GM18502 (cell line): ENCODE measurements around the gene PDE9A.

Experiments
- ATAC-seq: cut with Tn5 transposase; IDR thresholded peaks from one replicate; pipeline ENCODE4 v1.9.1; 2021; ENCODE audit warnings: mild to moderate bottlenecking; ENCODE audit not compliant: unreplicated experiment, poor library complexity

The PDE9A gene

GRCh38 chr21:42640486-42640885 lies 12.9 kb upstream of the PDE9A start:
- ATAC-seq, result no peak

- no peak for ATAC-seq
Measured at GRCh38 chr21:42641311-42642218, 11.9 kb upstream of the PDE9A start.

DNA sequence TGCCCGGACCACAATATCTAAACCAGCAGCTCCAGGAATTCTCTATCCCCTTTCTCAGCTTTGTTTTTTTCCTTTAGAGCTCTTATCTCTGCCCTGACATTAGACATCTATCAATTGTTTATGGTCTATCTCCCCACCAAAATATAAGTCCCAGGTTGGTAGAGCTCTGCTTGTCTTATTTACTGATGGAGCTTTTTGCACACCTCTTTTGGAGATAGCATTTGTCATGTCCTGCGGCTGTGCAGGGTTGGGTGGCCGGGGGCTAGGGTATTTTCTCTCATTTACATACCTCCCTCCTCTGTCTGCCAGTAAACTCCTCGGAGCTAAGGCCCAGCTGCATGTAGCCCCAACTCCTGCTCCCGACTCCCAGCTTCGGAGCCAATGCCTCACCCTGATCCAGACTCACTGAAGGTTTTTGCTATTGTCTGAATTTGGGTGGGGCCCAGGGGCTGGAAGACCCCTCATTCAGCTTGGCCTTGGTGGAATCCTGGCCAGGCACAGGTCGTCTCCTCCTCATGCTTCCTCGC lies 11.1 kb upstream of the PDE9A start:
- ATAC-seq, result no peak

DNA sequence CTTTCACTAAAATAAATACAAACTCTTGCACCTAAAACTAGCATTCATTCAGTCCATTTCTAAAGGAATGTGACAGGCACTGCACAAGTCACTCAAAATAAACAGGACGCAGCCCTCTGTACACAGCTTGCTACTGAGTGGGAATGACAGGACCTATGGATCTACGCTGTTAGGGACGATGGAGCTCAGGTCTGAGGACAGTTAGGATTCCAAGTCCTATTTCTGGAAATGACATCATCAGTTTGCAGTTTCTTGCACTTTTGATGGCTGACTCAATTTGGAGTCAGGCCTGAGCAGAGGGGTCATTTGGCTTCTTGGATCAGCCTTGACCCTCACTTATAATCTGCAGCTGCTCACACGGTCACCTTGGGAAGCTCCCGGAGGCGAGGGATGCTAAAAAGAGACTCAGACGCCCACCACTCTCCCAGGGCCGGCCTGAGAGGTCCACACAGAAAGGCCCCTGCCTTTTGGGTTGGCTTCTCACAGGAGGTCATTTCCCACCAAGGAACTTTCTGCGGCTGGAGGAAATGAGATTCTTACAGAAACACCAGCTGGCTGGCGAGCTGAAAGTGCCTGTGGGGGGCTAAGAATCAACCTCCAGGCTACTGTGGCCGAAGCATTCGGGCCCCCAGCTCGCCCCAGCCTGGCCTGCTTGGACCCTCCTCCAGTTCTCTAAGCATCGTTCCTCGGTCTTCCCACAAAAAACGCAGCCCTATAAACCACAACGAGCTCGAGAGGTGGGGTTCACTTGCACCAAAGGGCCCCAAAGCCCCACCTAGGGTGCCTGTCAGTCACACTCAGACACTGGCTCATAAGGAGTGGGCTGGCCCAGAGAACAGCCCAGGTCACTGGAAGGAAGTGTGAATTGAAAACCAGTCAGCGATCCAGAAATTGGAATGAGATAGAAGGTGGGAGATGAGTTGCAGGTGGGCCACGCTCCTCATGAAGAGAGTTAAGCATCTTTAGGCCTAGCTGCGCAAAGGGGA lies 8.9 kb upstream of the PDE9A start:
- no peak for ATAC-seq

- ATAC-seq, result no peak
Measured at GRCh38 chr21:42645211-42646075, 8.0 kb upstream of the PDE9A start.

DNA sequence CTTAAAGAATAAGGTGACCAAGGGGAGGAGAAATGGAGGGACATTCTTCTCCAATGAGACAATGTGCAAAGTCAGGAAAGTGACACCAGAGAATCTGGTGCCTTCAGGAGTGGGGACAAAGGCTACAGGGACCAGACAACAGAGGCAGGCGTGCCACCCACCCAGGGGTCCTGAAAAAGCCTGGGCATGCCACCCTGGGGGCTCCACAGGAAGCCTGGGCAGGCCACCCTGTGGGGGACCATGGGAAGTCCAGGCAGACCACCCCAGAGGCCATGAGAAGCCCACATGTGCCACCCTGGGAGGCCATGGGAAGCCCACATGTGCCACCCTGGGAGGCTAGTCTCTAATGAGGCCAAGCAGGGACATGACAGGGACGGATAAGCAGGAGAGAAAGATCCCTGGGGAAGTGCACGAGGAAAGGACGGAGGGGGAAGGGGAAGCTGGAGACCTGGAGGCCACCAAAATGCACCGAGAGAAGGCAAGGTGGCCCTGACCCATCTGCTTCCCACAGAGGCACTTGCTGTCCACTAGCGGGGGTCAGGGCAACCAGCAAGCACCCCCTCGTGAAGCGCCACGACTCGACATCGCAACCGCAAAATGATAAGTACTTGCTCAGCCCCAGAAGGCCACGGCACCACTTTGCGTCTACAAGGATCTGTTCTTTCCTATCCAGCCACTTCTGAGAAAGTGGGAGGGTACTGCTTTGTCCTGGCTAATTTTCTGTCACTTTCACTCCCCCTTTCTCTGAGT lies 7.2 kb upstream of the PDE9A start:
- no peak for ATAC-seq

GRCh38 chr21:42646836-42647235 lies 6.6 kb upstream of the PDE9A start:
- ATAC-seq, result no peak

- ATAC-seq, result no peak
Measured at GRCh38 chr21:42648606-42649005, 4.8 kb upstream of the PDE9A start.

DNA sequence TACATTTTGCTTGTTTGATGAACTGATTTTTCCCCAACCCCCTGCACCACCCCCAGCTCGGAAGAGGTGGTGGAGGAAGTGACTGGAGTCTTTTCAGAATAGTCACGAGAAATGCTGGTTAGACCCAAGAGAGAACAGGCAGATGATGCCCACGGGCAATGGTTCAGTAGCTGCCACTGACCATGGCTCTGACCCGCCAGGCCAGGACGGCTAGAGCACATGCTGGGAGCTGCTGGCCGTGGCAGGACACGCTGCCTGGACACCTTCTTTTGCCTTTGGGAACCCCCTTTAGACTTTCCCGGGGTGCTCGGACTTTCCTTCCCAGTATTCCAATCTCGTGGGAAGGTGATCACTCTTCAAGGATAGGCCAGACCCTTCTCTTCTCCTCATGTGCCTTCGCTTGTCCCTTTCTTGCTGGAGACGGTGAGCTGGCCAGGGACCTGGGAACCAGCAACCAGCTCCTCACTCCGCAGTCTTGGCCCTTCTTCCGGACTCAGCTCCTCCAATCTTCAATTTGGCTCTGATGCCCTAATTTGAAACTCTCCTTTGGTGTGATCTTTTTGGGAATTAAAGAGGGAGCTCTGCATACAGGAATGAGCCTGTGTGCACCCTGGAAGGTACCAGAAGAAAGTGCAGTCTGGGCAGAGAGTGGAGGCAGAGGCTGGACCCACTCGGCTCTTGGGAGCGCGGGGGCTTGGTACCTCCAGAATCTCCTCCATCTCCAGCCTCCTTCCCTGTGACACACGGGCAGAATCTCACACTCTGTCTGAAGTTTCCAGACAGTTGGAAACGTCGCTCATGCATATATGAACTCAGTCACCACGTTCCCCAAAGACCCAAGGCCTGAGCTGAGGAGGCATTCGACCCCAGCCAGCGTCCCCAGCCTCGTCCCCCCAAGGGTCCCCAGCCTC lies 4.0 kb upstream of the PDE9A start:
- ATAC-seq, result no peak

- no peak for ATAC-seq
Measured at GRCh38 chr21:42650033-42650370, 3.4 kb upstream of the PDE9A start.

- ATAC-seq, result no peak
Measured at GRCh38 chr21:42650441-42651421, 2.7 kb upstream of the PDE9A start.

DNA sequence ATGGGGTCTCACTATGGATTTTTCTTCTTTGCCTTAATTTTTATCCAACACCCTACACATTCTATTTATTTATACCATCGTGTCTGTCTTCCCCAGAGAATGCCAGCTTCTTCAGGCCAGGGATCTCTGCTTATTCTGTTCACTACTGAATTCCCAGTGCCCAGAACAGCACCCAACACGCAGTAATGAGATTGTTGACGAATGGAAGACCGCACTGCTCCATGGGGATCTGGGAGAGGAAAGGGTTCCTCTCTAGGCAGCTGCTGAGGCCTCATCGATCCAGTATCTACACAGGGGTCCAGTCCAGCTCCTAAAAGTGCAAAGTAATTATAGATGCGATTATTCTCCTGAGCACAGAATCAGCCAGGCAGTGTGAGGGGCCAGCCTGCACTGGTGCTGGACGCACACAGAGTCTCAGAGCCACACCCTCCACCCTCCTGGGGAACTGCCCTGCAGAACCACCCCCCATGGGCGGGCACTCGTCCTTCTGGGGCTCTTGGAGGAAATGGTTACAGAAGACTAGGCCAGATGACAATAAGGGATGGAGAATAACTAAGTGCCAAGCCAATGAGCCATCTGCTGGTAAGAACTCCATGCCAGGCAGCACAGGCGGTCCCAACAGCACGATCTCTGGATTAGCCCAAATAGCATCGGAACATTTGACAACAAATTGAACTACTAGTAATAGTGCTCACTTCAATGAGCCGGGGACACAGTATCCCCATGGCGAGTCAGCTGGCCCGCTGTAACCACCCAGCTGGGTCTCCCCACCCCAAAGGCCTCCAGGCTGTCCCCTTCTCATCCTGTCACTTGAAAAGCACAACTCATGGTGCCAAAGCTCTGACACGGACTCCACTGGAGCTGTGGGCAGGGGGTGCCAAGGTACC lies 1.7 kb upstream of the PDE9A start:
- no peak for ATAC-seq

GRCh38 chr21:42652527-42653230 lies 742 bp upstream of the PDE9A start:
- ATAC-seq, result no peak

DNA sequence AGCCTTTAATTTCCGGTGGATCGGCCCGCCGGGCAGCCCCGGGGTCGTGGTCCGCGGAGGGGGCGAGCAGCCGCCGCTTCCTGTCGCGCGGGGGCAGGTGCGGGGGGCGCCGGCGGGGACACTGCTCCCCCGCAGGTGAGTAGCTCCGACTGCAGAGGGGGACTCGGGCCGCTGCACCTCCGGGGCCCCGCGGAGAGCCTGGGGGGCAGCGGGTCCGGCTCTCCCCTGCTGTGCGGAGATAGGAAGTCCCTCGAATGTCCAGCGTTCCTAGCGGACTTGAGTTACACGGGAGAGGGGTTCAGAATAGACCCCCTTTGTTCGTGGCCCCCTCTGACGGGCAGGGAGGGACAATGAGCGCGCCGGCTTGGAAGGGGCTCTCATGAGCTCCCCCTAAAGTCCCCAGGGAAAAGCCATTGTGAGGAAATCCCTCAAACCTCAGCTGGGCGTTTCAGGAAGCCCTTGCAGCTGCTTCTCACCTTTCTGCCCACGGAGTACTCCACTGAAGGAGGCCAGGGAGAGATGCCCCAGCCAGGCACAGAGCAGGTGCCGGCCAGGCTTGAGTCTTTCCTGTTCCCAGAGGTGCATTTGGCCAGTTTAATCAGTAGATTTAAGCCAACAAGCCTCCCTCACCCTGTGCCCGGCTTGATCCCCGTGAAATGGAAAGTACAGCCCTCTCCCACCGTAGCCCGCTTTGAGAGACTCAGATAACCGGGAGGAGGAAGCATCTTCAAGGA lies 925 bp downstream of the PDE9A start:
- no peak for ATAC-seq
